UCSD-AML1 (cell line): ENCODE data around the gene TSPAN15.
A peak's percentile ranks its signal among the peaks of the same experiment; 100 is the strongest.
"Not testable (repeated sequence)": the region's sequence is repeated elsewhere in the genome, so short reads cannot be mapped to it uniquely, and the experiment has no call there.

Experiments
- DNase-seq: peaks from one replicate; lab custom pipeline; 2025; ENCODE audit not compliant: unreplicated experiment; lab: John Stamatoyannopoulos, UW

Gene TSPAN15

GRCh38 chr10:69445041-69445440 lies 6.2 kb upstream of the TSPAN15 start:
- no peak for DNase-seq

DNA sequence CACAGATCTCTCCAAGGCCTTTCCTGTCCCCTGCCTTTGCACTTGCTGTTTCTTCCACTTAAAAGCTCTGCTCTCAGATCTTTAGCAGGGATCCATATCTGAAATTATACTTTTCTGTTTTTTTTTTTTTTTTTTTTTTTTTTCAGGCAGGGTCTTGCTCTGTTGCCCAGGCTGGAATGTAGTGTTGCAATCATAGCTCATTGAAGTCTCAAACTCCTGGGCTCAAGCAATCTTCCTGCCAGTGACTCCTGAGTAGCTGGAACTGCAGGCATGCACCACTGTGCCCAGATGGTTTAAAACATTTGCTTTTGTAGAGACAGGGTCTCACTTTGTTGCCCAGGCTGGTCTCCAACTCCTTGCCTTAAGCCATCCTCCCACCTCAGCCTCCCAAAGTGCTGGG lies 5.0 kb upstream of the TSPAN15 start:
- no peak for DNase-seq

GRCh38 chr10:69446650-69447151 lies 4.6 kb upstream of the TSPAN15 start:
- no peak for DNase-seq

DNA sequence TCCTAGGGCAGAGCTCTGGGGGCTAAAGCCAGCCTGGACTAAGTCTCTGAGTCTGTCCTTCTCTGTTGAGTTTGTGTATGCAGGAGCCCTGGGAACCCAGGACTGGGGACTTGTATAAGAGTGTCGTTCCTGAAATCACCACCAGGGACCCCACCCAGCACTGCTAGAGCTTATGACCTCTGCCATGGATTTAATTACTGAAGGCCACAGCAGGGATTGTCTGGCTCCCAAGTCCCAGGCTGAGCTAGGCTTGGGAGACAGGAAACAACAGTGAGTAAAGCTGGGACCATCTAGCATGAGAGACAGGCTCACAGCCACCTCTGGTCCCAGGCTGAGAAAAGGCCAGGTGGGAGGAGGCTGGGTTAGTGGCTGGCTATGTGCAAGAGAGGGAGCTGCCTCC lies 1.4 kb upstream of the TSPAN15 start:
- DNase-seq = peak; percentile 57

- not testable (repeated sequence) for DNase-seq
These were observed 870 bp upstream of the TSPAN15 start for GRCh38 chr10:69450395-69450794.

DNA sequence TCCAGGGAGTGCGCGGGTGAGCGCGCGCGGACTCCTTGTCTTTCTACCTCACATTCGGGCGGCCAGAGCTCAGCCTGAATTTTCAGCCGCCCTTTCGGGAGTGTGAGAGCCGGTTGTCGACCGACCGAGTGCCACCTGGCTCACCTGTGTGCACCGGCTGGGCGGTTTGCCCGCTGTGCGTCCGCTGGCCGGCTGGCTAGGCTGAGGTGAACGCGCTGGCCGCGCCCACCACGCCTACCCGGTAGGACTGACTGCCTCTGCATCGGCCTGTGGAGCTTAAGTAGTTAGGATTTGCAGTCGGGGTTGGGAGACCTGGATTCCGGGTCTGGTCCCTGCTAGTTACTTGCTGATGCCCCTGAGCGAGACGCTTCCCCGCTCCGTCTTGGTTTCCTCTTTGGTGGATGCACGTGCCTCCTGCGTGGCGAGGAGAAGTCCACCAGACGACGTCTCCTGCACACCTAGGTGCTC lies 553 bp downstream of the TSPAN15 start:
- DNase-seq = no peak

DNA sequence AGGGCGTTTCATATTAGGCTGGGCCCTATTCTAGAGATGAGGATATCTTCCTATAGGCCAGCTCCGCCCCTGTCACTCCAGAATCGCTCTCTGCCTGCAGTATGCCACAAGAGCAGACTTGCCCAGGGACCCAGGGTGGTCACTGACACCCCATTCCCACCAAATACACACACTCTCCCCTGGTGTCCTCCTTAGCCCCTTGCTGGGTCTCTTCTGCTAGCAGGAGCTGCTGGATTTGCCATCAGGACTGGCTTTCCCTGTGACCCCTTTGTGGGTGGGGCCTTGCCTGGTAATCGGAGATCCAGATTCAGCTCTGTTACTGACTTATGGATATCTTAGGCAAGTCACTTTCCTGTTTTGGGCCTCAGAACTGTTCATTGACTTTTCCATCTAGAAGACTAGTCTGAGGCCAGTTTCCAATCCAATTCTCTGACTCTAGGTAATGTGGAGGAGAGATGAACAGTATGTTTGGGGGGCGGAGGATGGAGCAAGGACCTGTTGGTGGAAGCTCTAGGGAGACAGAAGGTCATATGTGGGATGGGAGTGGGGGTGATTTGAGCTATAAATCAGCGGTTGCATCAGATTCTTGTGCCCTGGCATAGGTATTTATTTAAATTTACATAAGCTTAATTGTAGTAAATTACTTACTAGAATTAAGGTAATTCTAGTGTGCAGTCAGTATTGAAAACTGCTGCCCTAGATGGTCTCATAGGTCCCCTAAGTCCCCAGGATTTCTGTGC lies 1.6 kb downstream of the TSPAN15 start:
- no peak for DNase-seq

- DNase-seq = no peak
These were observed 2.5 kb downstream of the TSPAN15 start for GRCh38 chr10:69453795-69454194.

GRCh38 chr10:69455006-69455763 lies 3.9 kb downstream of the TSPAN15 start:
- DNase-seq = no peak

DNA sequence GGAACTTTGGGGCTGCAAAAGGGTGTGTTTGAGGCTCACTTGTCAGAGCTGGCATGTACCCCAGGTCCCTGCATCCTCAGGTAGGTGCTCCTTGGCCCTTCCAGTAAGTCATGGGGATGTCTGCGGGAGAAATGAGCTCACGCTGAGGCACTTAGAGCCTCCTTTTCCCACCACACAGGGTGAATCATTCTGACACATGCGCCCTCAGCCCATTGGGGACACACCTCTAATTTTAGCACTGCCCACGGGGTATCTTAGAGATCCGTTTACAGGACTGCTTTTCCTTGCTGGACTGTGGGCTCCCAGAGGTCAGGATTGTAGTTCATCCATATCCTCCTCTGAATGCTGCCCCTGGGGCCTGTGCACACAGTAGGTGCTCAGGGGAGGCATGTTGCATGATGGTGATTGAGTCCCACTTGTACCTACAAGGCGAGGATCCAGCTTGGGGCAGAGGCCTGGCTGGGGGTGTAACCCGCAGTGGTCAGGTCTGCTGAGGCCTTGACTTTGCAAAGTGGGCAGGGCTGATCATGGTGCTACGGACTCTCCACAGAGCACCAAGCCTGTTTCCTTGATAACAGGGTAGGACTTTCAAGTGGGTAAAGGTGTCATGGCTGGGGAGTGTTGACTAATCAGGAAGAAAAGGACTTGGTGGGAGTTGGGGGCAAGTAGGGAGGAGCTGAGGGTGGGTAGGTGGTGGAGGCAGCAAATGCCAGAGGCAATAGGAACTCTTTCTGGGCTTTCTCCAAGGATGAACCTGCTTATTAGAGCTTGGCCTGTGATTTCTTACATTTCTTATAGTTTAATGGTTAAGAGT lies 5.8 kb downstream of the TSPAN15 start:
- DNase-seq = no peak

DNA sequence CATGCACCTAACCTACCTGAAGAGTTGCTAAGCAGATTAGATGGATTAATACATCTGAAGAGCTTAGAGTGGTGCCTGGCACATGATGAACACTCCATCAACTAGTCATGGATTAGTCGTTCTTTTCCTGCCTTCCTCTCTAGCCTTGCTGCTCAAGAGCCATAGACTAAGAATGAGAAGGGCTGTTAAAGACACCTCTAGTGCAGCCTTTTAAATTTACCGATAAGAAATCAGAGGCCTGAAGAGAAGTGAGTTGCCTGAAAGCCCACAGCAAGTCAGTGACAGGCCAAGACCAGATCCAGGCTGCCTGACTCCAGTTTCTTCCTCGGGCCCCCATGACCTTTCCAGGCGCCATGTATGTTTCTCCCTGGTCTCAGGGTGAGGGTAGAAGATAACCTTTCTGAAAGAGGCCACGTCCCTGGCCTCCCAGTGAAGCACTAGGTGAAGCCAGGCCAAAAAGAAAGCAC lies 6.5 kb downstream of the TSPAN15 start:
- no peak for DNase-seq

DNA sequence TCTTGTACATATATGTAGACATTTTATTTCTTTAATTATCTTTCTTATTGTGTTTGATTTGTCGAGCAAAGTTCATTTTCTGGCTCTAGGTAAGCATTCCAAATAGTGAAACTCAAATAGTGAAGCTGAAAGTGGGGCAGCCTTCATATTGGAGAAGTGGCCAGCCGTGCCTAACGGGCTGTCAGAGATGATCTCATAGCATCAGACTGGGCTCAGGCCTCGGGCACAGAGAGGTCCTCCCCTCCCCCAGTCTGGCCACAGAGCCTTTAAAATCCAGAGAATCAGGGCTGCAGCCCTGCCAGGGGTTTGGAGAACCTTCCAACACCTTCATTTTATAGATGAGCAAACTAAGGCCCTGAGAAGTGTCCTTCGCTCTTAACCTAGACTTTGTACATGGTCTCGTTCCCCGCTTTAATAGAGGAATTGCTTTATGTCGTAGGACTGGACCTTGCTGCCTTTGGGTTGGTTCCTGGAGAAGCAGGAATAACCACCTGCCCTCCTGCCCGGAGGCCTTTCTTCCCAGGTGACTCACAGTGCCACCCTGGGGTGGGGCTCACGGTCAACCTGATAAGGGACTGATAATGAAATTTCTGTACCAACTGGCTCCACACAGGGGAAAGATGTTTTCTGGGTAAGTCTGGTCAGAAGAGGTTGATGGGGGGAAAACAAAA lies 7.3 kb downstream of the TSPAN15 start:
- no peak for DNase-seq

DNA sequence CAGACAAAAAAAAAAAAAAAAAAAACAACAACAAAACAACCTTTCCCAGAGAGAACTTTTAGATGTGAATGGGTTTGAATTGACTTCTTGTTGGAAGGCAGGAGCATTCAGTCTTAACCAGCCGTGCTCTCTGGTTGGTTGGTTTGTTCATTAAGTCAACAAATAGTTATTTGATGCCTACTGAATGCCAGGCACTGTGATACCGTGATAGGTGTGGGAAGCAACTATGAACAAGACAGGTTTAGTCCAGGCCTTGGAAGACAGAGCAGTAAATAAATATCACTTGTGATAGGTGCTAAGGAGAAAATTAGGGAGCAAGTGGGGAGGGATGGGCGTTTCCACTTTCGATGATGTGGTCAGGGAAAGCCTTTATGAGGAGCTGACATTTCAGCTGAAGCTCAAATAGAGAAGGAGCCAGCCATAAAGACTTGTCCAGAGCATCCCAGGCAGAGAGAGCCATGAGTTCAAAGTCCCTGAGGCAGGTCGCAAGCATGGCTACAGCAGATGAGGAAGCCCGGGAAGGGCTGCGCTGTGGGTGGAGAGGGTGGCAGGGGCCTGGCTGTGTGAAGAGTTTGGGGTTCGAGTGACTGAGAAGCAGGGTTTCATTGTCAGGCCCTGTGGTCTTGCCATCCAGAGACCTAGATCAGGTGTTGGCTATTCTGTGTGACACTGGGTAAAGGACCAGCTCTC lies 8.0 kb downstream of the TSPAN15 start:
- no peak for DNase-seq

GRCh38 chr10:69459893-69460575 lies 8.8 kb downstream of the TSPAN15 start:
- no peak for DNase-seq

DNA sequence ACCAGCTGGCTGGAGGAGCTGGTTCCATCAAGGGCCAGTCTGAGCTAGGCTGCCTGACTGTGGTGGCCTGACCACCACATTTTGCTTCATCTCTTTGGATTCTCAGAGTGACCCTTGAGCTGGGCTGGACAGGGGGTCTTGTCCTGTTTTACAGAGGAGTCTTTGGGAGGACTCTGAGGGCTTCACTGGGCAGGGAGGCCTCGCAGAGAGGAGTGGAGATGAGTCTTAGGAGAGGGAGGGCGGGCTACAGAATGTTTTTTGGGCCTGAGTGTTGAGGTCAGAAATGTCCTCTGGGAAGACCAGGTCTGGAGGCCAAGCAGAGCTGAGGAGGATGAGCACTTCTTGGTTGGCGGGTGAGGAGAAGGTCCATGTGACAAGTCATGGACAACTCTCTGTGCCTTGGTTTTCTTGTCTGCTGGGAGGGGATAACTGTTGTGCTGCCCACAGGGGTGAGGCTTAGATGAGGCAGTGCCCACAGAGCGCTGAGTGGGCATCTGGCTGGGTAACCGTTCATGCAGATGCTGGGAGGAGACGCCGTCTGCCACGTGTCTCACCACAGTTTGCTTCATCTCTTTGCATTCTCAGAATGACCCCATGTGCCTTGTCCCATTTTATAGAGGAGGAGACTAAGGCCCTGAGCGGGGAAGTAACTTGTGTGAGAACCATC lies 9.4 kb downstream of the TSPAN15 start:
- no peak for DNase-seq

DNA sequence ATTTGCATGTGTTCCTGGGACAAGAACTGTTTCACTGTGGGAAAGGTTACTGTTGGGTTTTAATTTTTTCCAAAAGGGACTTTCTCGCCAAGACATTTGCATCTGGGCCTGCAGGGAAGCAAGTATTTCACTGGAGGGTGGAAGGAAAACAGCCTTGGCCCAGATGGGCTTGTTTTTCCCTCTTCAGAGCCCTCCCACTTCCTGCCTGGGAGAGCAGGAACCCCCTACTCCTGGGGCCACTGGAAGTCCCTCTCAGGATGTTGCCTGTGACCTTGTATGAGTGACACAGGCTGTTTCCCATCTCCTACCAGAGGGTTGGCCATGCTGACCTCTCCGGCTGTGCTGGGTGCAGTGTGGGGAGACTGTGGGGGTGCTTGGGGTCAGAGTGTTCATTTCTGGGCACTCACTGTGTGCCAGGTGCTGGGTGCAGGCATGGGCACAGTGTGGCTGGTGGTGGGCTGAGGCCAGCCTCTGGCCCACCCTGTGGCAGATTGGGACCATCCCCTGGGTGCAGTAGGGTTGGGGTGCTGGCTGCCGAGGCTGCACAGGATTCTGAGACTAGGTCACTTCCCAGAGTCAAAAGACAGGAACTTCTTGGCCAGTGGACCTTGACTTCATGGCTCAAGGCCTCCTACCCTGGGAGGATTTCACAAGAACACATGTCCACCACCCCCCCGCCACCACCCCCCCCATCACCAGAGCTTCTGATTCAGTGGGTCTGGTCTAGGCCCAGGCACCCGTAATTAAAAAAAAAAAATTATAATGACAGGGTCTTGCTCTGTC lies 10.2 kb downstream of the TSPAN15 start:
- peak; percentile 46 for DNase-seq

GRCh38 chr10:69463886-69464285 lies 12.6 kb downstream of the TSPAN15 start:
- DNase-seq = no peak

DNA sequence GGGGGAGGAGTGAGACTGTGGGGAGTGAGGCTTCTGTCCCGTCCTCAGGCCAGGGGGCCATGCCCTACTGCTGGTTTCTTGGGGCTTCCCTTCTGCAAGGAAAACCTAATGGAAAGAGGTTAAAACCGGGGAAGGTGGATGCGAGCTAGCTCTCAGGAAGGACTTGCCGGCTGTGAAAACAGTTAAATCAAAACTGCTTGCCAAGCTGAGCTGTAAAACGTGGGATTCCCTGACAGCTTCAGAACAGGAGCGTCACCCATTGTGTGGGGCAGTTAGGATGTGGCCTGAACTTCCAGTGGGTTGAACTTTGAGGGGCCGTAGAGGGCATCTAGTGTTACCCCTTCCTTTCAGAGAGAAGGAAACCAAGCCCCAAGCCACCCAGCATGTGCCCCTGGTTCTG lies 13.1 kb downstream of the TSPAN15 start:
- no peak for DNase-seq
